Motor neuron (in vitro differentiated cells): Measurements from ENCODE around the gene DAPK3. TPM values are rescaled to one million over a fixed set of nuclear protein-coding genes. Genes with fewer than 3 reads are reported as not detected.
"Not testable (repeated sequence)": the region's sequence is repeated elsewhere in the genome, so short reads cannot be mapped to it uniquely, and the experiment has no call there.

Experiments
- ATAC-seq, 8 experiments: fragments of 200-7000 bp; cut with Tn5 transposase; replicated peaks in 6 of 8; 2 replicates each; pipeline ENCODE4 v1.8.0; 2021; ENCODE audit warnings: mild to moderate bottlenecking in 8 of 8, moderate library complexity in 8 of 8
- H3K27ac ChIP-seq, 2 donors: fragments of 250-450 bp; sonication (Bioruptor Pico); 2 replicates each; pipeline ENCODE4 v1.9.0; 2021; ENCODE audit warnings: antibody characterized with exemption in 2 of 2, mild to moderate bottlenecking in 2 of 2, moderate library complexity in 1 of 2
- H3K4me1 ChIP-seq, 2 donors: fragments of 250-450 bp; sonication (Bioruptor Pico); replicated peaks in 1 of 2; 2 replicates each; pipeline ENCODE4 v1.6.1; 2021; ENCODE audit warnings: antibody characterized with exemption in 2 of 2, mild to moderate bottlenecking in 2 of 2, moderate library complexity in 1 of 2
- H3K4me3 ChIP-seq, 5 donors: fragments of 250-450 bp; sonication (Bioruptor Pico); 2 replicates each; pipeline ENCODE4 v1.9.0; 2021; ENCODE audit warnings: antibody characterized with exemption in 5 of 5, mild to moderate bottlenecking in 5 of 5, moderate library complexity in 4 of 5
- WGBS, 10 experiments: fragments of 450-650 bp; shearing (Covaris generic); methylation state at CpG; one replicate each; pipeline ENCODE4 v1.0.0; 2022; 5-methylcytosine and 5-hydroxymethylcytosine counted together
- in situ Hi-C, 9 experiments: fragments of 400-800 bp; cut with MboI; loops; one replicate each; pipeline ENCODE4 v1.15.0; 2021; ENCODE audit warnings: low sequenced_read_pairs in 9 of 9, low pct_unique_long_range_greater_than_20kb in 2 of 9; ENCODE audit not compliant: unreplicated experiment in 9 of 9
- total RNA-seq, 8 experiments: library from RNA; unstranded; fragments of 300-600 nt; gene quantifications; 2 replicates each; pipeline versions ENCODE4 v1.2.3 to v1.2.4, GENCODE V29; 2022

Gene DAPK3
- total RNA-seq, 8 experiments from 2014 or later, result 42.4 to 63.4 (median 50.8) TPM

DNA sequence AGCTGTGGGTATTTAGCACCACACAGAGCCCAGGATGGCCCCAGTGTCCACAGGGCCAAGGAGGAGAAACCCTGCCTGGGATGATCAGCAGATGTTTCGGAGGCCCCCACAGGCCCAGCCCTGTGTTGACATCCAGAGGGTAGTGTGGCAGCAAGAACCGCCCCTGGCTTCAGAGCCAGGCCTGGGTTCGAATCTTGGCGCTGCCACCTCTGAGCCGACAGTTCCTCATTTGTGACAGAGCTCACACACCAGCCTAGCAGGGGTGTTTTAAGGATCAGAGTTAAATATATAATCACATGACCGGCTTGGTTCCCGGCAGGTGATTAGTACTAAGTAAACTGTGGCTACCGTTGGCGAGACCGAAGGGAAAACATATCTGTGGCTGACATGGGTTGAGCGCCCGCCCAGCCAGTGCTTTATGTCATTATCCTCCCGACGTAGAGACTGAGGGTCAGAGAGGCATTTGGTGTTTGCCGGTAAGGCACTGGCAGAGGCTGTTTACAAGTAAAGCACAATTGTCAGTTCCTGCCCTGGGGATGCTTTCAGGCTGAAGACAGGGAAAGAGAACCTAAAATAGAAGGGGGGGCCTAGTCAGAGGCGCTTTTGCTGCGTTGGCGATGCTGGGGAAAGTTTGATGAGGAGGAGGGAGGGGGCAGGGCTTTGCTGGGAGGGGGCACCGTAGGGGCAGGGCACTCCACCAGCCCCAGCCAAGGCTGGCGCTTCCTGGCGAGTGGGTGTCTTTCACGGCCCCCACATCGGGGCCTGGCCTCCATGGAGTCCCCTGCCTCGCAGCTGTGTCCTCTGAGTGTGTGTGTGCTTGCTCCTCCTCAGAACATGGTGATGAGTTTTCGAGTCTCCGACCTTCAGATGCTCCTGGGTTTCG lies 41.4 kb upstream of the DAPK3 start:
- H3K4me1 ChIP-seq, result peaks cover 29 to 47% of the 10 kb centered on the region in 2 donors
- WGBS, 10 experiments, result 40 to 100% (median 90%) methylated on average over 1 to 10 of the region's 27 CpGs; no CpG with 5 or more reads in 3 of the 10 experiments
- in situ Hi-C loops, result no loop called here
- H3K4me3 ChIP-seq, result no peak overlapping the region
- ATAC-seq, result no peak
- no peak overlapping the region for H3K27ac ChIP-seq

DNA sequence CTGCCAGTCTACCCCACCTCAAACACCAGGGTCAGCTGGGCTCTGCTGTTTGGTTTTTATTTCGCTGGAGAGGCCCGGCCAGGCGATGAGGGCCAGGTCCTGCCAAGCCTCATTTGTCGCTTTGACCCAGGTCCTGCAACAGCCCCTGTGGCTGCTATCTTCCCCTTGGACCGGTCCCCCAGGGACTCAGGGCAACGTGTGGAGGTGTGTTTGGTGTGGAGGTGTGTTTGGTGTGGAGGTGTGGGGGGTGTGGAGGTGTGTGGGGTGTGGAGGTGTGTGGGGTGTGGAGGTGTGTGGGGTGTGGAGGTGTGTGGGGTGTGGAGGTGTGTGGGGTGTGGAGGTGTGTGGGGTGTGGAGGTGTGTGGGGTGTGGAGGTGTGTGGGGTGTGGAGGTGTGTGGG lies 40.5 kb upstream of the DAPK3 start:
- H3K4me1 ChIP-seq, result peaks cover 31 to 45% of the 10 kb centered on the region in 2 donors
- ATAC-seq, H3K4me3 ChIP-seq, in situ Hi-C loops, H3K27ac ChIP-seq: not testable (repeated sequence)
- no CpG with 5 or more reads among the region's 6 CpGs for WGBS, 10 experiments

DNA sequence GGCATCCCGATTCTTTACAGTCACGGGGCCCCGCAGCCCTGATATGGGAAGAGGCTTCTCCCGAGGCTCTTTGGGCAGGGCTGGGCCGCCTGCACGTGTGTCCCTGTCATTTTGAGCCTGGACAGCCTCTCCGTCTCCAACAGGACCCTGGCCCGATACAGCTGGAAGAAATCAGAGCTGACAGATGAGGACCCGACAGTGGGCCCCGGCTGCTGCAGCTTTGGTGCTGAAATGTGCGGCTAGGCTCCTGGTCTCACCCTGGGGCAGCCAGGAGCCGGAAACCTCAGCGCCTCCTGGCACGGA lies 39.9 kb upstream of the DAPK3 start:
- in situ Hi-C loops, result no loop called here
- H3K27ac ChIP-seq, result no peak overlapping the region
- WGBS, 10 experiments, result 40 to 80% (median 45%) methylated on average over 1 to 5 of the region's 14 CpGs; no CpG with 5 or more reads in 7 of the 10 experiments
- H3K4me1 ChIP-seq, result peaks cover 28 to 38% of the 10 kb centered on the region in 2 donors
- no peak overlapping the region for H3K4me3 ChIP-seq
- ATAC-seq, result no peak

DNA sequence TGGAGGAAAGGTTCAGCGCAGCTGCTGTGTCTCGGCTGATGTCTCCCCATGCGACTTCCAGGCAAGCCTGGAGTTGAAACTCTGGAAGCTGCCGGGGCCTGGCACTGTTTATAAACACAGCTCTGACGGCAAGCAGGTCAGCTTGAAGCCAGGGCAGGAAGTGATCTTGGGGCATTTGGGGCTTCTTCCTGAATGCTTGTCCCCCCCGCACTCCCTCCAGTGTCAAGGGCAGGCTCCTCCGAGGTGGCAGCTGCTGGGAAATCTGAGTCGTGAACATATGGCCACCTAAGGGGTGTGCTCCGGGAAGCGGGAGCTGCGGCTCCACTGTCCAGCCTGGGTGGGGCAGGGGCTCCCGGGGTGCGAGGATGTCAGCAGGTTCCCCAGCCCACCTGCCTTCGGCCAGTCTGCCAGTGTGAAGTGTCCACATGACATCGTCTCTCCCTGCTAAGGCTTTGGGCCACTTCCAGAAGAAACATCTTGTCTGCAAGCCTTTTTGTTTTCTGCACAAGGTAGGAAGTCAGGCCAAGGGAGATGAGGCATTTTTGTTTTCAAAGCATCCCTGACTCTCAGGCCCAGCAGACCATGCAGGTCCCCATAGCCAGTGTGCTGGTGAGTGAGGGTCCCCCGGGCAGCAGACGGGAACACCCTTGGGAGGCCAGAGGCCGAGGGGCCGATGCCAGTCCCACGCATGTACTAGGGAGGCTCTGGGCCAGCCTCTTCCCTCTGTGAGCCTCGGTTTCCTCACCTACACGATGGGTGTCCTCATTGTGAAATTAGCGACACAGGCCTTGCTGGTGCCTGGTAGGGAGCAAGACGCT lies 39.3 kb upstream of the DAPK3 start:
- no peak for ATAC-seq
- 40 to 64% (median 50%) methylated on average over 1 to 7 of the region's 24 CpGs; no CpG with 5 or more reads in 4 of the 10 experiments for WGBS, 10 experiments
- in situ Hi-C loops, result no loop called here

DNA sequence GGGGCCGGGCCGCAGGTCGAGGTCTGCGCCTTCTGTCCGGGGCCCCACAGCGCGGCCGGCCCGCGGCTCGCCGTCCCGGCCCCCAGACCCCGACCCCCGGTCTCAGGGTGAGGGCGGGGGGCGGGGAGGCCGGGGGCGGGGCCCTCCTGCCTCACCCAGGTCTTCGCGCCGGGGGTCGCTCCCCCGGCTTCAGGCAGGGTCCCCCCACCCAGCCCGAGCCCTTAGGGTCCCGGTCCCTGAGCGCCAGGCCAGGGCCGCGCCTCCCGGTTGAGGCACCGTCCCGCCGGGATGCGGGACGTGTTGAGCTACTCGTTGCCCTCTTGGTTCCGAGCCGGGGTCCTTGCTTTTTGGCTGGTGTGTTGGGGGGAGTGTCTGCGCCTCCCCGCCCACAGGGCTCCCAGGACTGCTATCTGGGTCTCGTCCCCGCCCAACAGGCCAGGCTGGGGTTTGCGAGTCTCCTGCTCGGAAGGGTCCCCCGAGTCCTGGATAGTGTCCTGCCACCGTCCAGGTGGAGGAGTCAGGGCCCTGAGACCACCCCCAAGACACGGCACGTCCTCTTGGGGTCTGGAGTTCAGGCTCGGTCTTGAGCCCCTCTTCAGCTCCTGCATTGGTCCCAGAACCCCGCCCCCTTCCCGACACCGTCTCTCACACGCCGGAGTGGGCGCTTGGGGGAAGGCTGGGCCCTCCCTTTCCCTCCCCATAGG lies 37.1 kb upstream of the DAPK3 start:
- Histone ChIP-seq H3K4me1 (peaks cover 21 to 24% of the 10 kb centered on the region in 2 donors), H3K4me3 (peak overlapping the region; percentile 73 to 99 (median 90)), H3K27ac (peak overlapping the region; percentile 82 to 88)
- ATAC-seq, result peak in 4 of 8 experiments; percentile 2 to 7 (median 7)
- WGBS, 10 experiments, result 0% methylated on average over 1 to 4 of the region's 55 CpGs; no CpG with 5 or more reads in 5 of the 10 experiments
- in situ Hi-C loops, result no loop called here

More for the DNA sequence above, 39.3 kb upstream of the DAPK3 start:
- peak overlapping the region in 2 of 5 donors; percentile 21 to 99 for H3K4me3 ChIP-seq
- H3K27ac ChIP-seq, result no peak overlapping the region
- peaks cover 24 to 35% of the 10 kb centered on the region in 2 donors for H3K4me1 ChIP-seq

DNA sequence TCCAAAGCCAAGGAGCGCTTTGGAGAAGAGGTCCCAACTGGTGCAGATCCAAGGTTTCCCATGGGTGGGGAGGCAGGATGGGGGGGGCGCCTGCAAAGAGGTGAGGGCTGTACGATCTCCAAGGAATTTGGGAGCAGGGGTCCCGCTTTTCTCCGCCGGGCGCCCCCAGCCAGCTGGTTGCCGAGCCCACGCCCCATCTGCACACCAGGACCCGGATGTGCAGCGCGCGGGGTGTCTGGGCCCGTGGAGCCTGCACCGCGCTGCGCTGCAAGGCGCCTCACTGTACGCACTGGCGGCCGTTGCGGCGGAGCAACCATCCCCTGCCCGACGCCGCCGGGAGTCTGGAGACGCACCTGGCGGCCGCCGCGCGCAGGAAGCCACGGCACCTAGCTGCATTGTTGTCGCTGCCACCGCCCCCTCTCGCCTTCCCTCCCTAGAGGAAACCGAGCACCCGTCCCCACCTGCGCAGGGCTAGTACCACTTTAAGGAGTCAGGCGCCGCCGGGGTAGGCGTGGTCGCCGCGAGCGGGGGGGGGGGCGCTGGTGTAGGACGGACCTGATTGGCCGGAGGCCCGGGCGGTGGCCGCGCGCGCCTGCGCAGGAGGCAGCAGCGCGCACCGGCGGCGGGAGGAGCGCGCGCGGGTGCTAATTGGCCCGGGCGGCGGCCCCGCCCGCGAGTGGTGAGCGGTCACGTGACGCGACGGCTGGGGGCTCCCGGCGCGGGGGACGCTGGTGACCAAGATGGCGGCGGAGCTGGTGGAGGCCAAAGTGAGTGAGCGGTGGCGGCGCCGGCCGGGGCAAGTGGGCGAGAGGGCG lies 36.3 kb upstream of the DAPK3 start, which contains the start of gene PIAS4:
Gene PIAS4 (plus strand): TSS at position 716 of the 815 bp plus-strand sequence. CDS start 25 bp downstream, at position 741.
- peak; percentile 85 to 94 (median 94) for ATAC-seq
- H3K27ac ChIP-seq, result peak within 1 kb of the TSS; percentile 89 to 94
- 0 to 1% (median 0%) methylated on average over 1 to 16 of the region's 91 CpGs; no CpG with 5 or more reads in 6 of the 10 experiments for WGBS, 10 experiments
- H3K4me3 ChIP-seq, result peak within 1 kb of the TSS; percentile 73 to 99 (median 90)
- peaks cover 21 to 24% of the 10 kb centered on the region in 2 donors for H3K4me1 ChIP-seq
- in situ Hi-C loops, result no loop called here

DNA sequence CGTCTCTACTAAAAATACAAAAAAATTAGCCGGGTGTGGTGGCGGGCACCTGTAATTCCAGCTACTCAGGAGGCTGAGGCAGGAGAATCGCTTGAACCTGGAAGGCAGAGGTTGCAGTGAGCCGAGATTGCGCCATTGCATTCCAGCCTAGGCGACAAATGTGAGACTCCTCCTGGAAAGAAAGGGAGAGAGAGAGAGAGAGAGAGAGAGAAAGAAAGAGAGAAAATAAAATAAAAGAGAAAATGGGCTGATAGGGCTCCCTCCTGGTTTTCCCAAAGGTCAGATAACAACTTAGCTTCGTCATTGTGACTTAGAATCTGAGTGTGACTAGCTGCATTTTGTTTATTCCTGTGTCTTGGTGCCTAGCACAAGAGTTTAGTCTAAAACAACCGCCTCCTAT lies 34.5 kb upstream of the DAPK3 start:
- peaks cover 20 to 21% of the 10 kb centered on the region in 2 donors for H3K4me1 ChIP-seq
- 92 to 100% (median 97%) methylated on average over 1 to 6 of the region's 9 CpGs for WGBS, 10 experiments
- H3K4me3 ChIP-seq, ATAC-seq, in situ Hi-C loops, H3K27ac ChIP-seq: not testable (repeated sequence)

DNA sequence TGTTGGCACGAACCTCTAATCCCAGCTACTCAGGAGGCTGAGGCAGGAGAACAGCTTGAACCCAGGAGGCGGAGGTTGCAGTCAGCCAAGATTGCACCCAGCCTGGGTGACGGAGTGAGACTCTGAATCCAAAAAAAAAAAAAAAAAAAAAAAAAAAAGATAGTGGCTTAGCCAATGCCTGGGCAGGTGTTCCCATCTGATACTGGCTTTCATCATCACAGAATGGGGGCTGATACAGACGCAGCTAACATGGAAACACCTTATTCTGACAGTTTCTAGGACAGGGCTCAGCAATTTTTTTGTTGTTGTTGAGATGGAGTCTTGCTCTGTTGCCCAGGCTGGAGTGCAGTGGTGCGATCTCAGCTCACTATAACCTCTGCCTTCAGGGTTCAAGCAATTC lies 29.9 kb upstream of the DAPK3 start:
- H3K4me1 ChIP-seq, H3K27ac ChIP-seq, H3K4me3 ChIP-seq, ATAC-seq, in situ Hi-C loops: not testable (repeated sequence)
- 53 to 100% (median 88%) methylated on average over 1 to 4 of the region's 5 CpGs; no CpG with 5 or more reads in 3 of the 10 experiments for WGBS, 10 experiments

DNA sequence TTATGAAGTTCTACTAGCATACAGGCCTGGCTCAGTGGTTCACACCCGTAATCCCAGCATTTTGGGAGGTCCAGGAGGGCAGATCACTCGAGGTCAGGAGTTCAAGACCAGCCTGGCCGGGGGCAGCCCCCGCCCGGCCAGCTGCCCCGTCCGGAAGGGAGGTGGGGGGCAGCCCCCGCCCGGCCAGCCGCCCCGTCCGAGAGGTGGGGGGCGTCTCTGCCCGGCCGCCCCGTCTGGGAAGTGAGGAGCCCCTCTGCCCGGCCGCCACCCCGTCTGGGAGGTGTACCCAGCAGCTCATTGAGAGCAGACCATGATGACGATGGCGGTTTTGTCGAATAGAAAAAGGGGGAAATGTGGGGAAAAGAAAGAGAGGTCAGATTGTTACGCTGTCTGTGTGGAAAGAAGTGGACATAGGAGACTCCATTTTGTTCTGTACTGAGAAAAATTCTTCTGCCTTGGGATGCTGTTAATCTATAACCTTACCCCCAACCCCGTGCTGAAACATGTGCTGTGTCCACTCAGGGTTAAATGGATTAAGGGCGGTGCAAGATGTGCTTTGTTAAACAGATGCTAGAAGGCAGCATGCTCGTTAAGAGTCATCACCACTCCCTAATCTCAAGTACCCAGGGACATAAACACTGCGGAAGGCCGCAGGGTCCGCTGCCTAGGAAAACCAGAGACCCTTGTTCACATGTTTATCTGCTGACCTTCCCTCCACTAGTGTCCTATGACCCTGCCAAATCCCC lies 27.9 kb upstream of the DAPK3 start:
- H3K4me3 ChIP-seq, H3K4me1 ChIP-seq, H3K27ac ChIP-seq, ATAC-seq, in situ Hi-C loops: not testable (repeated sequence)
- WGBS, 10 experiments, result 0 to 100% (median 79%) methylated on average over 1 to 5 of the region's 29 CpGs; no CpG with 5 or more reads in 3 of the 10 experiments

DNA sequence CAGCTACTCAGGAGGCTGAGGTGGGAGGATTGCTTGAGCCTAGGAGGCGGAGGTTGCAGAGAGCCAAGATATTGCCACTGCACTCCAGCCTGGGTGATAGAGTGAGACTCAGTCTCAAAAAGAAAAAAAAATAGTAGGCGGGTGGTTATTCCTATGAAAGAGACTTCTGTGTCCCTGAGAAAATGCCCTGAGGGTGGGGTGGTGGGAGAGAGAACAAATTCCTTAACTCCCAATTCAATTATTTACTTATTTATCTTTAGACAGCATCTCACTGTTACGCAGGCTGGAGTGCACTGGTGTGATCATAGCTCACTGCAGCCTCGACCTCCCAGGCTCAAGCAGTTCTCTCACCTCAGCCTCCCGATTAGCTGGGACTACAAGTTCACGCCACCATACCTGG lies 24.7 kb upstream of the DAPK3 start:
- in situ Hi-C loops, result no loop called here
- WGBS, 10 experiments, result 10 to 100% (median 82%) methylated on average over 1 to 6 of the region's 6 CpGs; no CpG with 5 or more reads in 1 of the 10 experiments
- no peak overlapping the region for H3K4me3 ChIP-seq
- ATAC-seq, result peak in 3 of 8 experiments; percentile 19 to 79 (median 46)
- no peak overlapping the region for H3K27ac ChIP-seq
- H3K4me1 ChIP-seq, result no peaks in the 10 kb centered on the region

DNA sequence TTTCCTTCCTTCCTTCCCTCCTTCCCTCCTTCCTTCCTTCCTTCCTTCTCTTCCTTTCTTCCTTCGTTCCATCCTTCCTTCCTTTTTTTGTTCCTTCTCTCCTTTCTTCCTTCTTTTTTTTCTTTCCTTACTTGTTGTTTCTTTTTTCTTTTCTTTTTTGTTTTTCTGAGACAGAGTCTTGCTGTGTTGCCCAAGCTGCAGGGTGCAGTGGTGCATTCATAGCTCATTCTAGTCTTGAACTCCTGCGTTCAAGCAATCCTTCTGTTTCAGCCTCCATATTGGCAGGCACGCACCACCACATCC lies 19.9 kb upstream of the DAPK3 start:
- Histone ChIP-seq H3K4me3 (no peak overlapping the region), H3K4me1 (peaks cover 0 to 6% of the 10 kb centered on the region in 2 donors), H3K27ac (no peak overlapping the region)
- in situ Hi-C loops, result no loop called here
- 60 to 100% (median 84%) methylated on average over 1 to 3 of the region's 3 CpGs for WGBS, 10 experiments
- no peak for ATAC-seq
